Measurements from ENCODE around the gene CPSF3. TPM values are rescaled to one million over a fixed set of nuclear protein-coding genes. Genes with fewer than 3 reads are reported as not detected.

CPSF3 gene
- total and polyA plus RNA-seq, 2 of the 8 experiments (the other 6 are each of a cell fraction or from before 2014, with no cell fraction given): 44.5 to 93.3 TPM

DNA sequence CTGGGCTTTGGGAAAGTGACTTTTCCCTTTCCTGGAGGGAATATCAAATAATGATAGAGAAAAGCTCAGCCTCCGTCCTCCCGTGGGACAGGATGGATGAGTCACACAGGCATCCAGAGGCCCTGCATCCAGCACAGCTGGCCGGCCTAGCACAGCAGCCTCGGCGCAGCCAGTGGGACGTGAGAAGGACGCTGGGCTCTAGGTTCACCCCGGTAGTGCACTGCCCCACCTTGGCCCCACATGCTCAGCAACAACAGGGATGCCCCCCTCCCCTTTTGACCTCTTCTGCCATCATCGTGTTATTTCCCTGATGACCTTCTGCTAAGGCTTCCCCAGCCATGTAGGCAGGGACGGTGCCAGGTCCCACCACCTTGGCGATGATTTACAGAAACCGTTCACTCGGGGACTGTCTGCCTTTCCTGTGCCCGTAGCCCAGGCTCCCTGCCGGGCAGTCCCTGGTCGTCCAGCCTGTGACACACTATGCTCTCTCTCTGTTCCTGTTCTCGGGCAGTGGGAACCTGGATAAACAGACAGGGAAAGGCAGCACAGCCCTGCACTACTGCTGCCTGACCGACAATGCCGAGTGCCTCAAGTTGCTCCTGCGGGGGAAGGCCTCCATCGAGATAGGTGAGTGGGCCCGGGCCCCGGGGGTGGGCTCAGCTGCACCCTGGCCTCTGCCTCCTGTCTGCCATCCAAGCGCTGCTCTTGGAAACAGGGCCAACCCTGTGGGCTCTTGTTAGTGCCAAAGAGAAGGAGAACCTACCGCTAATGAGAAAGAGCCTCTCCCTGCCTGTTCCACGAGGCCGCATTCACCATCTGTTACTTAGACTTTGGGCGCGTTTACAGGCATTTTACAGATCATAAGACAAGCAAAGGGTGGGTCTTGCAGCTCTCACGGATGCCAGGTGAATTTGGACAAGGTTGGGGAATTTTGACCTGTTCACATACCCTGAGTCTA, 44.7 kb upstream of the CPSF3 start:
- Histone ChIP-seq H3K79me1 (ENCODE audit: low read depth, low read length) (no peaks in the 10 kb centered on the region), H3K79me2 (ENCODE audit: control insufficient read depth in 1 of 2, insufficient read depth in 2 of 2, low read length in 2 of 2) (no peaks in the 10 kb centered on the region), H2AFZ (ENCODE audit: low read length) (no peak overlapping the region), H3K27ac (ENCODE audit: low read depth, low read length) (no peak overlapping the region; the same call in 1 of the 2 replicates), H4K91ac (replicated peaks; ENCODE audit: insufficient read length, low read length) (peak overlapping the region; percentile 61), H3K9ac (replicated peaks in 1 of 4; ENCODE audit: extremely low read depth in 1 of 4, low read depth in 3 of 4, low read length in 3 of 4) (no peak overlapping the region), H2BK5ac (ENCODE audit: low read depth, low read length) (peak overlapping the region; percentile 81; the same call in 1 of the 2 replicates), H3K18ac (ENCODE audit: extremely low read depth, low read length) (no peak overlapping the region), H4K8ac (ENCODE audit: extremely low read depth, insufficient read depth, low read length) (peak overlapping the region; percentile 53), H3K4me1 (replicated peaks in 1 of 4; ENCODE audit: control insufficient read depth in 3 of 4, insufficient read depth in 4 of 4, low read length in 3 of 4) (peaks cover 0 to 9% (median 4%) of the 10 kb centered on the region in 4 experiments; a peak in 4 of 7 replicates), H3K9me3 (ENCODE audit: insufficient read depth in 2 of 2, low read depth in 1 of 2, low read length in 1 of 2) (no peaks in the 10 kb centered on the region), H2AK5ac (ENCODE audit: low read depth, low read length) (no peak overlapping the region), H3K4me2 (ENCODE audit: insufficient read depth in 1 of 2, low read depth in 2 of 2, low read length in 2 of 2) (no peak overlapping the region), H3K4ac (replicated peaks; ENCODE audit: insufficient read length, low read depth, low read length) (no peak overlapping the region), H3K56ac (replicated peaks; ENCODE audit: insufficient read length, low read depth, low read length) (peak overlapping the region; percentile 8), H2BK20ac (ENCODE audit: low read length) (no peak overlapping the region), H2BK15ac (ENCODE audit: low read length) (no peak overlapping the region), H3K14ac (ENCODE audit: insufficient read length) (no peak overlapping the region), H4K20me1 (replicated peaks in 1 of 2; ENCODE audit: control insufficient read depth in 1 of 2, insufficient read depth in 2 of 2, low read length in 2 of 2) (no peaks in the 10 kb centered on the region), H3K27me3 (replicated peaks in 1 of 4; ENCODE audit: control insufficient read depth in 3 of 4, extremely low read depth in 1 of 4, insufficient read depth in 3 of 4, low read length in 3 of 4) (no peaks in the 10 kb centered on the region), H3K4me3 (ENCODE audit: extremely low read depth in 1 of 4, insufficient read depth in 2 of 4, low read depth in 3 of 4, low read length in 4 of 4) (no peak overlapping the region), H3K36me3 (ENCODE audit: control insufficient read depth in 2 of 4, insufficient read depth in 4 of 4, low read length in 3 of 4) (peaks cover 0 to 6% (median 2%) of the 10 kb centered on the region in 4 experiments; a peak in 2 of 8 replicates), H4K5ac (ENCODE audit: insufficient read length, low read depth, low read length) (no peak overlapping the region), H2BK120ac (replicated peaks; ENCODE audit: low read depth, low read length) (no peak overlapping the region), H3K23ac (ENCODE audit: insufficient read length) (no peak overlapping the region), H3K23me2 (ENCODE audit: low read depth, low read length) (no peaks in the 10 kb centered on the region), H2BK12ac (ENCODE audit: low read depth, low read length) (no peak overlapping the region)
- DNase-seq (ENCODE audit: low read depth in 1 of 2, low spot score in 2 of 2): no peak
- POLR2A ChIA-PET (ENCODE audit: partially characterized antibody): no interaction called here
- 89% methylated on average over 29 of the region's 30 CpGs; no CpG with 5 or more reads in 1 of the 2 experiments for WGBS, 2 experiments (ENCODE audit: extremely low coverage in 1 of 2, insufficient coverage in 1 of 2, insufficient read length in 1 of 2, insufficient replicate concordance in 2 of 2, low coverage in 1 of 2, low lambda C conversion rate in 2 of 2, missing lambda C conversion rate in 1 of 2)
- FAIRE-seq: no peak
- CTCF ChIA-PET (ENCODE audit: partially characterized antibody): interaction anchor here (0.9 to 12.1 kb wide), 3 partner anchors 10 to 237 kb away, joined by 3 to 106 read pairs (median 3); no protein-coding TSS in a partner anchor
- TF ChIP-seq, protein P1, sequence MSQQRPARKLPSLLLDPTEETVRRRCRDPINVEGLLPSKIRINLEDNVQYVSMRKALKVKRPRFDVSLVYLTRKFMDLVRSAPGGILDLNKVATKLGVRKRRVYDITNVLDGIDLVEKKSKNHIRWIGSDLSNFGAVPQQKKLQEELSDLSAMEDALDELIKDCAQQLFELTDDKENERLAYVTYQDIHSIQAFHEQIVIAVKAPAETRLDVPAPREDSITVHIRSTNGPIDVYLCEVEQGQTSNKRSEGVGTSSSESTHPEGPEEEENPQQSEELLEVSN (IDR thresholded peaks at IDR 0.05): no peak
- TF ChIP-seq SP2 (IDR thresholded peaks at IDR 0.05; ENCODE audit: low read length) (no peak), JUND (IDR thresholded peaks at IDR 0.05; ENCODE audit: low read length) (peak; percentile 56; the same call in 1 of the 2 replicates)
